Measurements from ENCODE around the gene PRPS2.

Gene PRPS2

DNA sequence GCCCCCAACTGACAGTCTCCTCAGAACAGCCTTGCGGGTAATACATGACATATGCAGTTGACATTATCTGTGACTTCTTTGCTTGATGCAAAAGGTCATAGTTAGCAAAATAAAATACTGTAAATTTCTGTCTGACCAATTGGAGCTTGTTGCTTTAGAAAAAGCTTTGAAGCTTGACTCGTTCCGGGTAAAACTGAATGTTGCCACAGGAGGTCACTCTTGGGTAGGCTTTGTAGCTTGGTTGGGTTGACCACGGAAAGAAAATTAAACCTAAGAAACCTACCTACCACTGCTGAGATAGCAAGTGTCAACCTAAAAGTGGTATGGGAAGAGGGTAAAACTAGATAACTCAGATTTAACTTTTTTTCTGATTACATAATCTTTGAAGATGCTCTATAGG is 23.2 kb downstream of the PRPS2 start:
- no peak for DNase-seq (ENCODE audit: low read depth)

GRCh38 chrX:12817528-12817927 is 26.3 kb downstream of the PRPS2 start:
- DNase-seq (ENCODE audit: low read depth) = no peak

- no peak for DNase-seq (ENCODE audit: low read depth)
Observed at GRCh38 chrX:12819222-12819621, 28.0 kb downstream of the PRPS2 start.

DNA sequence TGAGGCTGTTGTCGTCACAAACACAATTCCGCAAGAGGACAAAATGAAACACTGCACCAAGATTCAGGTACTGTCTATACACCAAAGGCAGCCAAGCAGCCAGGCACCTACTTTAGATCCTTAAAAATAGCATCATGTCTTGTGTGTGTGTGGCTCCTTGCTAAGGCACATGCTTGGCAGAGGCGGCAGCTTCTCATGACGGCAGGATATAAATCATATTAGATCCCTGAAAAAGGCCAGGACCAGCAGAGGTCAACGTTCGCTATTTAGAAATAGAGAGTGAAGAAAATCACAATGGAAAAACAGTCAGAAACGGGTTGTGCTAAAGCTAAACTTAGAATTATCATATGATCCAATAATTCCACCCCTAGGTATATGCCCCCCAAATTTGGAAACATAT is 29.5 kb downstream of the PRPS2 start:
- DNase-seq (ENCODE audit: low read depth) = no peak

GRCh38 chrX:12824944-12825343 is 33.7 kb downstream of the PRPS2 start:
- DNase-seq (ENCODE audit: low read depth) = no peak

- no peak for DNase-seq (ENCODE audit: low read depth)
Observed at GRCh38 chrX:12825801-12826200, 34.6 kb downstream of the PRPS2 start.

DNA sequence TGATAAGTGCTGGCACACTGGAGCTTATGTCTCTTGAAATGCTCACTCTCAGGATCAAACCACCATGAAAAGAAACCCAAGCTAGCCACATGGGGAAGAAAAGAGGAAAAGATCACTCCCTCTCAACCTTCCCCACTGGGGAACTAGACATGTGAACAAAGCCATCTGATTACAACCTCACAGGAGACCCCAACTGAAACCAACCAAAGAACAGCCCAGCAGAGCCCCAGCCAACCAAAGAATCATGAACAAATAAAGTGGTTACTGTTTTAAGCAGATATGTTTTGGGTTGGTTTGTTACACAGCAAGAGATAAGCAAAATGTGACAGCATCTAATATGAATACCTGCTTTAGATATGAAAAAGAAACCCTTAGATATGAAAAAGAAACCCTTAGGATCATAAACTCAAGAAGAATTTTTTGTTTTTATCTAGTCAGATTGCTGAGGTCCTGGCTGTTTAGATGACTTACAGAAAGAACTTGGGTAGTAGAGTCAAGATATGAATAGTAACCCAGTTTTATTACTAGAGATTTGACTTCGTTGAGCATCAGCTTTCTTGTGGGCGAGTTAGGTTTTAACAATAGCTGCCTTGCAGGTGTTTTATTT is 52.0 kb downstream of the PRPS2 start:
- no peak for DNase-seq (ENCODE audit: low read depth)

DNA sequence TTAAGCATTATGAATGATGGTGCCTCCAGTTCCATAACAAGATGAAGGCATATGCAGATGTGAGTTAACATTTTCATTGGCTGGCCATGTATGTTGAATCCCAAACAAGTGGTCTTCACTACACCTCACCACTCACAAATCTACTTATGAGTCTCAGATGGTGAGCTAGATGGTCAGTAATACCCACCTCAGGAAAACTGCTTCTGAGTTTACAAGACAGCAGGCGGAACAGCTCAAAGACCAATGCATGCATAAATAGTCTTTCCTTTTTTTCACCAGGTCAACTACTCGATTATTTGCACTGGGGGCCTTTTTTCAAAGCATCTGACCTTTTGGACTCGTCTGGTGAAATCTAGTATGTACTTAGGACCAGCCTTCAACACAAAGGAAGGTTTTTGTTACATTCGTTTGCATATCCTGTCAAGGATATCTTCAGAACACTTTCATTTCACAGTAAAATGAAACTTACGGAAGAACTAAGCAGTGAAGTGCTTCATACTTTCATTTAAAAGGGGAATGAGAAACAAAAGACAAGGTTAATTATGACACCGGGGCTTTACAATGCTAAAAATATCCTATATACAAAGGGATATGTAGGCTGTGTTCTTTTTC is 52.6 kb downstream of the PRPS2 start:
- no peak for DNase-seq (ENCODE audit: low read depth)

DNA sequence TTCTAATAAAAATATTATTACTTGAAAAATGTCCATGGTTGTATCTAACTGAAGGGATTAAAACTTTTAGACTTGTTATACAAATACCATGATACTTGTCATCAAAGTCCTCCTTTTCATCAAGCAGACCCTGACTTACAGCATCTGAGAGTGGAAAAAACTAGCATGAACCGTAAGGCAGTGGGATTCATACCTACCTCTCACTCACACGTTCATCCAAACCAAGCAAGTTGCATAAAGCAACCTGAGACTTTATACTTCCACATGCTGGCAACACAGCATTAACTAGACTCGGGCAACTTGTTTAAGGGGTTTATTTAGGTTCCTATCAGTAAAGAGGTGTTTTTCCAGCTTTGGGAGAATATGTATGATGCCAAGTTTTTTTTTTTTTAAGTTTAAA is 53.1 kb downstream of the PRPS2 start:
- no peak for DNase-seq (ENCODE audit: low read depth)

GRCh38 chrX:12865359-12865758 is 74.1 kb downstream of the PRPS2 start:
- DNase-seq (ENCODE audit: low read depth) = no peak

- DNase-seq (ENCODE audit: low read depth) = no peak
Observed at GRCh38 chrX:12866451-12867377, 75.5 kb downstream of the PRPS2 start, which contains the start of gene TLR7. Gene TLR7 (plus strand): TSS chrX:12867072. CDS start chrX:12867579, 507 bp downstream.

GRCh38 chrX:12867685-12868084 is 76.5 kb downstream of the PRPS2 start:
- no peak for DNase-seq (ENCODE audit: low read depth)

DNA sequence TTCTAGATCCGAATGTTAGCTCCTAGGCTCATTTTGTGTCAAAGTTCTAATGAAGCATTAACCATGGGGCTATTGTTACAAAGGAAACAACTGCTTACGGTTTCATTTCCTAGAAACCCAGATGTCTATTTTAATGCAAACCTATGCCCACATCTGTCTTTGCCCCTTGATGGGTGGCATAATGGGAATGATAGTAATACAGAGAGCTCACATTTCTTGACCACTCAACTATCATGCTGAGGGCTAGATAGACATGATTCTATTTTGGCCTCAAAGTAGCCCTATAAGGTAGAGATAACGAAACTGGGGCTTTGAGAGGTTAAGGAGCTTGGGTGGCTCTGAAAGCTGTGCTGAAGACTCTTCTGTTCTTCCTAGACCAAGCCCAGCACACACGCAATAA is 77.5 kb downstream of the PRPS2 start:
- DNase-seq (ENCODE audit: low read depth) = no peak

DNA sequence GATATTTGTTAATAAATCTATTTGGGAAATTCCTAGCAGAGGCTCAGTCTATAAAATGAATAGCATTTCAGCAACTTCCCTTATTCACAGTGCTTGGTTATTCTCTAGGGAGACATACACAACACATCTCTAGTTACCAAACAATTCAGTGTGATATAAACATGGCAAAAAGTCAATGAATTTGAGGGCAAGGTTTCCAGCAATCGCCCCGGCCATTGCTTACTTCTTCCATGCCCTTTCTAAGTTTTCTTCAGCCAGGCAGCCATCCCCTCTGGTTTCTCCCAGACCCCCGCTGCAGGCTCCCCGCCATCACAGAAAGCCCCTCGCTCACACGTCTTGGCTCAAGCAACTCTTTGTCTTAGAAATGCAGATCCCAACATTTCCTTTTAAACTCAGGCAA is 80.0 kb downstream of the PRPS2 start:
- no peak for DNase-seq (ENCODE audit: low read depth)

DNA sequence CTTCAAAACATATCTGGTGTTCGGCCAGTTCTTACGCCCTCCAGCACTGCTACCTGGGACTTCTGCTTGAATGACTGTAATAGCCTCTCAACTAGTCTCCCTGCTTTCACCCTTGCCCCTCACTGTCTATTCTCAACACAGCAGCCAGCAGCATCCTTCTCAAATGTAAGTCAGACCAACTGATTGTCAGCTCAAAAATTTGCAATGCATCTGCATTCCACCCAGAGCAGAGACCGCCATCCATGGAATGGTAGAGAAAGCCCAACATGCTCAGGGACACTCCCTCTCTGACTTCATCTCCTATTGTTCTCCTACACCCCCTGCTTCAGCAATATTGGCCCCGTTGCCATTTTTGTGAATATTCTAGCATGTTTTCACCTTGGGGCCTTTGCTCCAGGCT is 81.5 kb downstream of the PRPS2 start:
- DNase-seq (ENCODE audit: low read depth) = no peak
